K562 (cell line): Measurements from ENCODE around the gene C2orf42. TPM values are rescaled to one million over a fixed set of nuclear protein-coding genes. Genes with fewer than 3 reads are reported as not detected.

Experiments used
- CBX3 ChIP-seq, 2 experiments: IDR thresholded peaks; 1 replicate in 1 of 2; 2 replicates in 1 of 2; pipeline ENCODE4 v1.6.1; 2012; ENCODE audit warnings: inconsistent platforms in 2 of 2, low read length in 2 of 2, borderline replicate concordance in 1 of 2, control low read depth in 1 of 2
- GABPB1 ChIP-seq: sonication (generic); formaldehyde crosslinking; IDR thresholded peaks from 2 replicates; pipeline ENCODE4 v1.8.0; 2022; ENCODE audit warnings: mild to moderate bottlenecking, missing genetic modification reagents
- HDGF ChIP-seq: fragments of 450-650 bp; IDR thresholded peaks from 2 replicates; pipeline ENCODE4 v1.6.1; 2016
- JUN ChIP-seq, 2 experiments: sonication (generic) in 1 of 2; formaldehyde crosslinking in 1 of 2; IDR thresholded peaks; 2 replicates each; pipeline versions ENCODE4 v1.6.1 to v1.8.0; 2012 to 2022; ENCODE audit warnings: borderline replicate concordance in 2 of 2, mild to moderate bottlenecking in 2 of 2, improper control_type of control experiment in 1 of 2, low read depth in 1 of 2, low read length in 1 of 2, missing genetic modification reagents in 1 of 2
- NONO ChIP-seq, 2 experiments: fragments of 200-400 bp in 1 of 2; fragments of 450-650 bp in 1 of 2; formaldehyde crosslinking in 1 of 2; IDR thresholded peaks; 2 replicates each; pipeline ENCODE4 v1.6.1; 2017; ENCODE audit warnings: low read depth in 2 of 2, mild to moderate bottlenecking in 2 of 2, moderate library complexity in 2 of 2, low read length in 1 of 2
- RBM39 ChIP-seq: fragments of 200-400 bp; formaldehyde crosslinking; optimal IDR thresholded peaks from 2 replicates; pipeline ENCODE3; 2018; ENCODE audit warnings: low read depth, low read length
- RHOXF2B ChIP-seq: fragments of 250-450 bp; sonication (Bioruptor Pico); conservative IDR thresholded peaks from 2 replicates; pipeline ENCODE4 v1.5.1; 2021
- SMARCA5 ChIP-seq: fragments of 450-650 bp; IDR thresholded peaks from 2 replicates; pipeline ENCODE4 v1.6.1; 2016
- SPI1 ChIP-seq: IDR thresholded peaks from 2 replicates; pipeline ENCODE4 v1.6.1; 2011; ENCODE audit warnings: low read depth, low read length, control low read depth, borderline replicate concordance
- SREBF1 ChIP-seq: fragments of 150-350 bp; IDR thresholded peaks from 2 replicates; pipeline ENCODE4 v1.6.1; 2014; ENCODE audit warnings: antibody characterized with exemption, low read depth, low read length, borderline replicate concordance
- TCF7L2 ChIP-seq: fragments of 150-350 bp; IDR thresholded peaks from 2 replicates; pipeline ENCODE4 v1.6.1; 2016; ENCODE audit warnings: low read depth, mild to moderate bottlenecking, low read length, moderate library complexity
- TEAD1 ChIP-seq, 2 experiments: fragments of 450-650 bp in 1 of 2; sonication (generic) in 1 of 2; formaldehyde crosslinking; IDR thresholded peaks; 2 replicates each; pipeline versions ENCODE4 v1.4.0 to v1.8.0; 2020 to 2022; ENCODE audit warnings: mild to moderate bottlenecking in 2 of 2, missing genetic modification reagents in 1 of 2
- ZNF384 ChIP-seq: IDR thresholded peaks from 2 replicates; pipeline ENCODE4 v1.6.1; 2012; ENCODE audit warnings: low read depth, low read length, improper control_type of control experiment
- ZNF695 ChIP-seq: fragments of 450-650 bp; formaldehyde crosslinking; IDR thresholded peaks from 2 replicates; pipeline ENCODE4 v1.4.0; 2020; ENCODE audit warnings: mild to moderate bottlenecking, moderate library complexity
- polyA plus RNA-seq, 8 experiments: library from polyadenylated mRNA; depleted of rRNA in 4 of 8; stranded (reverse) in 5 of 8; unstranded in 3 of 8; fragments of >200 nt; fragmentation: Nextera tagmentation in 2 of 8; fragmentation: Illumina TruSeq in 1 of 8; extraction: Ambion mirVana in 2 of 8; extraction: Trizol in 1 of 8; gene quantifications; 2 replicates each; pipeline versions ENCODE4 v1.2.1 to v1.2.3, GENCODE V29; 2011 to 2014; ENCODE audit warnings: inconsistent platforms in 1 of 8, missing spikeins in 1 of 8
- total RNA-seq, 7 experiments: library from RNA; depleted of rRNA in 6 of 7; stranded (reverse); fragments of >200 nt in 6 of 7; fragmentation: Illumina TruSeq in 2 of 7; extraction: Trizol in 2 of 7; gene quantifications; 2 replicates each; pipeline versions ENCODE4 v1.2.1 to v1.2.3, GENCODE V29; 2011 to 2021; ENCODE audit warnings: low replicate concordance in 1 of 7
- TF ChIP-seq, protein P1 (sequence below): fragments of 250-450 bp; sonication (Bioruptor Pico); IDR thresholded peaks from 2 replicates; pipeline ENCODE4 v1.4.0; 2020; ENCODE audit warnings: mild to moderate bottlenecking, moderate library complexity, borderline replicate concordance
- TF ChIP-seq, protein P2 (sequence below): fragments of 450-650 bp; formaldehyde crosslinking; IDR thresholded peaks from 2 replicates; pipeline ENCODE4 v1.4.0; 2020; ENCODE audit warnings: mild to moderate bottlenecking, moderate library complexity
- TF ChIP-seq, protein P3 (sequence below): fragments of 250-450 bp; sonication (Bioruptor Pico); IDR thresholded peaks from 2 replicates; pipeline ENCODE4 v1.8.0; 2021; ENCODE audit warnings: moderate library complexity, mild to moderate bottlenecking, inconsistent platforms
- TF ChIP-seq, protein P4 (sequence below): fragments of 250-450 bp; sonication (Bioruptor Pico); IDR thresholded peaks from 2 replicates; pipeline ENCODE4 v1.5.0; 2021
- TF ChIP-seq, protein P5 (sequence below): sonication (generic); formaldehyde crosslinking; IDR thresholded peaks from 2 replicates; pipeline ENCODE4 v1.5.0; 2020; ENCODE audit warnings: missing genetic modification reagents

The C2orf42 gene
- total and polyA plus RNA-seq, 9 of the 15 experiments (the other 6 are each of a cell fraction or from before 2014, with no cell fraction given): 4.6 to 10.9 (median 7.5) TPM

DNA sequence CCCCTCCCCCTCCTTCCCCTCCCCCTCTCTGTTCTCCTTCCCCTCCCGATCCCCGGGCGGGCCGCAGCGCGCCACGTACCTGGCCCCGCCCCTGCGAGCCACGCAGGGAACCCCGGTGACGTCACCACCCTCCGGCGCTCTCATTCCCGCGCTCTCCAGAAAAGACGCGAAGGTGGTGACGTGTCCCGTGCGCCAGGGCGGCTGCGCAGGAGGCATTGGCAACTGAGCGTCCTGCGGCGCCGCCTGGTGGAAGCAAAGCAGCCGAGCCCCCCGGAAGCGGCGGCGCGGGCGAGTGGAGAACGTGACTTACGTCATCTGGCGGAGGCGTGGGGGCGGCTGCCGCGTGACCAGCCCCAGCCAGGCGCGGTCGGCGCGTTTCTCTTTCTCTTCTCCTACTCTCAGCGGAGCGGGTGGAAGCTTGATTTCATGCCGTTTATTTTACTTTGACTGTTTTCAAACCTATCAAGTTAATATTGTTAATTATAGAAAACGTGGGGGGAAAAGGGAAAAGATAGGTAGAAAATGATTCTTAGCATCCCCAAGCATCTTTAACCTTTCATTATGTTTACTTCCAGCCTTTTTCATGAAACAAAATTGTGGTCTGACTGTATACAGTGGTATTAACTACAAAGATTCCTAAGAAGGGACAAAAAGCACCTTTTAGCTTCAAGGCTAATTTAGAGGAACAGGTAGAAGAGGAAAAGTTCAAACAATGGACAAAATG lies 48.1 kb downstream of the C2orf42 start (continued):
- TF ChIP-seq, protein P1, sequence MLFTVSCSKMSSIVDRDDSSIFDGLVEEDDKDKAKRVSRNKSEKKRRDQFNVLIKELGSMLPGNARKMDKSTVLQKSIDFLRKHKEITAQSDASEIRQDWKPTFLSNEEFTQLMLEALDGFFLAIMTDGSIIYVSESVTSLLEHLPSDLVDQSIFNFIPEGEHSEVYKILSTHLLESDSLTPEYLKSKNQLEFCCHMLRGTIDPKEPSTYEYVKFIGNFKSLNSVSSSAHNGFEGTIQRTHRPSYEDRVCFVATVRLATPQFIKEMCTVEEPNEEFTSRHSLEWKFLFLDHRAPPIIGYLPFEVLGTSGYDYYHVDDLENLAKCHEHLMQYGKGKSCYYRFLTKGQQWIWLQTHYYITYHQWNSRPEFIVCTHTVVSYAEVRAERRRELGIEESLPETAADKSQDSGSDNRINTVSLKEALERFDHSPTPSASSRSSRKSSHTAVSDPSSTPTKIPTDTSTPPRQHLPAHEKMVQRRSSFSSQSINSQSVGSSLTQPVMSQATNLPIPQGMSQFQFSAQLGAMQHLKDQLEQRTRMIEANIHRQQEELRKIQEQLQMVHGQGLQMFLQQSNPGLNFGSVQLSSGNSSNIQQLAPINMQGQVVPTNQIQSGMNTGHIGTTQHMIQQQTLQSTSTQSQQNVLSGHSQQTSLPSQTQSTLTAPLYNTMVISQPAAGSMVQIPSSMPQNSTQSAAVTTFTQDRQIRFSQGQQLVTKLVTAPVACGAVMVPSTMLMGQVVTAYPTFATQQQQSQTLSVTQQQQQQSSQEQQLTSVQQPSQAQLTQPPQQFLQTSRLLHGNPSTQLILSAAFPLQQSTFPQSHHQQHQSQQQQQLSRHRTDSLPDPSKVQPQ (CRISPR knock-in tag): peak; percentile 93
- TF ChIP-seq NONO (IDR thresholded peaks at IDR 0.05; ENCODE audit: low read depth in 2 of 2, low read length in 1 of 2) (peak in 1 of 2 experiments; percentile 92; a peak in 2 of 4 replicates), SREBF1 (peak; percentile 64; the same call in 1 of the 2 replicates), ZNF695 (CRISPR knock-in tag) (no peak), GABPB1 (CRISPR knock-in tag) (peak; percentile 94), SPI1 (0 out of 2 replicates have a peak, but pooled peaks have one; percentile 11), TCF7L2 (0 out of 2 replicates have a peak, but pooled peaks have one; percentile 17), RHOXF2B (CRISPR knock-in tag) (0 out of 2 replicates have a peak, but pooled peaks have one; percentile 19), RBM39 (no peak), ZNF384 (peak; percentile 55; the same call in 1 of the 2 replicates), CBX3 (IDR thresholded peaks at IDR 0.05; ENCODE audit: borderline replicate concordance in 1 of 2, low read length in 2 of 2) (no peak), SMARCA5 (no peak), HDGF (no peak), JUN (IDR thresholded peaks at IDR 0.05; ENCODE audit: borderline replicate concordance, low read depth, low read length) (peak; percentile 97), JUN (CRISPR knock-in tag; IDR thresholded peaks at IDR 0.05; ENCODE audit: borderline replicate concordance) (peak; percentile 96), TEAD1 (CRISPR knock-in tag; IDR thresholded peaks at IDR 0.05) (peak; percentile 77 to 78; a peak in 3 of 4 replicates)
- TF ChIP-seq, protein P2, sequence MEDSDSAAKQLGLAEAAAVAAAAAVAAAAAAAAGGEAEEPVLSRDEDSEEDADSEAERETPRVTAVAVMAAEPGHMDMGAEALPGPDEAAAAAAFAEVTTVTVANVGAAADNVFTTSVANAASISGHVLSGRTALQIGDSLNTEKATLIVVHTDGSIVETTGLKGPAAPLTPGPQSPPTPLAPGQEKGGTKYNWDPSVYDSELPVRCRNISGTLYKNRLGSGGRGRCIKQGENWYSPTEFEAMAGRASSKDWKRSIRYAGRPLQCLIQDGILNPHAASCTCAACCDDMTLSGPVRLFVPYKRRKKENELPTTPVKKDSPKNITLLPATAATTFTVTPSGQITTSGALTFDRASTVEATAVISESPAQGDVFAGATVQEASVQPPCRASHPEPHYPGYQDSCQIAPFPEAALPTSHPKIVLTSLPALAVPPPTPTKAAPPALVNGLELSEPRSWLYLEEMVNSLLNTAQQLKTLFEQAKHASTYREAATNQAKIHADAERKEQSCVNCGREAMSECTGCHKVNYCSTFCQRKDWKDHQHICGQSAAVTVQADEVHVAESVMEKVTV (CRISPR knock-in tag): peak; percentile 99
- TF ChIP-seq, protein P3, sequence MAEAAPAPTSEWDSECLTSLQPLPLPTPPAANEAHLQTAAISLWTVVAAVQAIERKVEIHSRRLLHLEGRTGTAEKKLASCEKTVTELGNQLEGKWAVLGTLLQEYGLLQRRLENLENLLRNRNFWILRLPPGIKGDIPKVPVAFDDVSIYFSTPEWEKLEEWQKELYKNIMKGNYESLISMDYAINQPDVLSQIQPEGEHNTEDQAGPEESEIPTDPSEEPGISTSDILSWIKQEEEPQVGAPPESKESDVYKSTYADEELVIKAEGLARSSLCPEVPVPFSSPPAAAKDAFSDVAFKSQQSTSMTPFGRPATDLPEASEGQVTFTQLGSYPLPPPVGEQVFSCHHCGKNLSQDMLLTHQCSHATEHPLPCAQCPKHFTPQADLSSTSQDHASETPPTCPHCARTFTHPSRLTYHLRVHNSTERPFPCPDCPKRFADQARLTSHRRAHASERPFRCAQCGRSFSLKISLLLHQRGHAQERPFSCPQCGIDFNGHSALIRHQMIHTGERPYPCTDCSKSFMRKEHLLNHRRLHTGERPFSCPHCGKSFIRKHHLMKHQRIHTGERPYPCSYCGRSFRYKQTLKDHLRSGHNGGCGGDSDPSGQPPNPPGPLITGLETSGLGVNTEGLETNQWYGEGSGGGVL: no peak
- TF ChIP-seq, protein P4, sequence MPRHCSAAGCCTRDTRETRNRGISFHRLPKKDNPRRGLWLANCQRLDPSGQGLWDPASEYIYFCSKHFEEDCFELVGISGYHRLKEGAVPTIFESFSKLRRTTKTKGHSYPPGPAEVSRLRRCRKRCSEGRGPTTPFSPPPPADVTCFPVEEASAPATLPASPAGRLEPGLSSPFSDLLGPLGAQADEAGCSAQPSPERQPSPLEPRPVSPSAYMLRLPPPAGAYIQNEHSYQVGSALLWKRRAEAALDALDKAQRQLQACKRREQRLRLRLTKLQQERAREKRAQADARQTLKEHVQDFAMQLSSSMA (CRISPR knock-in tag): peak; percentile 70; the same call in 1 of the 2 replicates
- TF ChIP-seq, protein P5, sequence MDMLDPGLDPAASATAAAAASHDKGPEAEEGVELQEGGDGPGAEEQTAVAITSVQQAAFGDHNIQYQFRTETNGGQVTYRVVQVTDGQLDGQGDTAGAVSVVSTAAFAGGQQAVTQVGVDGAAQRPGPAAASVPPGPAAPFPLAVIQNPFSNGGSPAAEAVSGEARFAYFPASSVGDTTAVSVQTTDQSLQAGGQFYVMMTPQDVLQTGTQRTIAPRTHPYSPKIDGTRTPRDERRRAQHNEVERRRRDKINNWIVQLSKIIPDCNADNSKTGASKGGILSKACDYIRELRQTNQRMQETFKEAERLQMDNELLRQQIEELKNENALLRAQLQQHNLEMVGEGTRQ (CRISPR knock-in tag): peak; percentile 88
